CD8-positive, alpha-beta memory T cell (primary cell): ENCODE measurements around the gene KISS1. TPM values are rescaled to one million over a fixed set of nuclear protein-coding genes. Genes with fewer than 3 reads are reported as not detected.

Source experiments
- CTCF ChIA-PET: fragments of 350-600 bp; sonication (Branson Sonifier 250); formaldehyde crosslinking; loops from one replicate; lab custom pipeline; 2021; ENCODE audit warnings: antibody characterized with exemption; lab: Charles Lee
- POLR2A ChIA-PET: fragments of 350-600 bp; sonication (Branson Sonifier 250); formaldehyde crosslinking; loops from one replicate; lab custom pipeline; 2021; ENCODE audit warnings: antibody characterized with exemption; lab: Charles Lee
- DNase-seq, 5 donors: peaks; one replicate each; pipeline versions ENCODE4 v3.0.0 to v3.0.0-alpha.2; 2020 to 2022; ENCODE audit warnings: mixed read lengths in 1 of 5
- H3K27ac ChIP-seq: one replicate; pipeline ENCODE4 v1.7.0; 2013; ENCODE audit warnings: low read depth, mild to moderate bottlenecking, low read length, moderate library complexity
- H3K27me3 ChIP-seq: 2 replicates; pipeline ENCODE4 v1.7.0; 2013; ENCODE audit warnings: low read length, mild to moderate bottlenecking; ENCODE audit not compliant: insufficient read depth, poor library complexity, severe bottlenecking
- H3K36me3 ChIP-seq: 2 replicates; pipeline ENCODE4 v1.7.0; 2013; ENCODE audit warnings: mild to moderate bottlenecking, low read length, moderate library complexity; ENCODE audit not compliant: insufficient read depth
- H3K4me1 ChIP-seq: 2 replicates; pipeline ENCODE4 v1.7.0; 2013; ENCODE audit warnings: mild to moderate bottlenecking, low read length, moderate library complexity; ENCODE audit not compliant: insufficient read depth
- H3K4me3 ChIP-seq: 2 replicates; pipeline ENCODE4 v1.7.0; 2013; ENCODE audit warnings: mild to moderate bottlenecking, low read length
- H3K9me3 ChIP-seq: 2 replicates; pipeline ENCODE4 v1.7.0; 2013; ENCODE audit warnings: mild to moderate bottlenecking, low read length
- H3K27ac Mint-ChIP-seq, 8 donors: one replicate each; pipeline ENCODE4 v1.8.0; 2020 to 2021; ENCODE audit warnings: mixed read lengths in 8 of 8, mild to moderate bottlenecking in 6 of 8, inconsistent platforms in 3 of 8, moderate library complexity in 3 of 8
- H3K27me3 Mint-ChIP-seq, 2 donors: one replicate each; pipeline ENCODE4 v1.8.0; 2020 to 2021; ENCODE audit warnings: mixed read lengths in 2 of 2, mild to moderate bottlenecking in 1 of 2, moderate library complexity in 1 of 2
- H3K36me3 Mint-ChIP-seq, 3 donors: one replicate each; pipeline ENCODE4 v1.8.0; 2020 to 2021; ENCODE audit warnings: mixed read lengths in 3 of 3, inconsistent platforms in 1 of 3, mild to moderate bottlenecking in 1 of 3
- H3K4me1 Mint-ChIP-seq, 3 donors: one replicate each; pipeline ENCODE4 v1.8.0; 2020 to 2021; ENCODE audit warnings: mixed read lengths in 3 of 3, inconsistent platforms in 1 of 3, mild to moderate bottlenecking in 1 of 3
- H3K4me3 Mint-ChIP-seq, 7 donors: one replicate each; pipeline ENCODE4 v1.8.0; 2020 to 2021; ENCODE audit warnings: mixed read lengths in 7 of 7, mild to moderate bottlenecking in 6 of 7, moderate library complexity in 4 of 7, inconsistent platforms in 2 of 7
- H3K9me3 Mint-ChIP-seq, 5 donors: one replicate each; pipeline ENCODE4 v1.8.0; 2020 to 2022; ENCODE audit warnings: mixed read lengths in 5 of 5, mild to moderate bottlenecking in 3 of 5, moderate library complexity in 2 of 5, inconsistent platforms in 1 of 5
- polyA plus RNA-seq: library from polyadenylated mRNA; unstranded; fragments of 300-500 nt; fragmentation: Illumina TruSeq; gene quantifications from one replicate; pipeline ENCODE4 v1.2.3, GENCODE V29; 2021
- total RNA-seq, 2 experiments: library from RNA; stranded (reverse); gene quantifications; one replicate each; pipeline ENCODE4 v1.2.3, GENCODE V29; 2021

KISS1 gene
- total and polyA plus RNA-seq, 3 experiments from 2014 or later: not detected

GRCh38 chr1:204205486-204205885, 9.2 kb upstream of the KISS1 start:
- Histone ChIP-seq H3K27ac (no peak overlapping the region), H3K27me3 (peaks cover 3% of the 10 kb centered on the region), H3K4me1 (peaks cover 5% of the 10 kb centered on the region), H3K9me3 (no peaks in the 10 kb centered on the region), H3K4me3 (no peak overlapping the region), H3K36me3 (no peaks in the 10 kb centered on the region)
- H3K36me3 Mint-ChIP-seq: no peaks in the 10 kb centered on the region
- no peaks in the 10 kb centered on the region for H3K9me3 Mint-ChIP-seq
- peaks cover 32 to 80% of the 10 kb centered on the region in 2 donors for H3K27me3 Mint-ChIP-seq
- POLR2A ChIA-PET: no interaction called here
- no peak overlapping the region for H3K4me3 Mint-ChIP-seq
- CTCF ChIA-PET: interaction anchor here (1.0 to 2.8 kb wide), 4 partner anchors 8 to 157 kb away, joined by 3 to 15 read pairs (median 9); partner anchors contain the start of gene GOLT1A
- no peak overlapping the region for H3K27ac Mint-ChIP-seq
- H3K4me1 Mint-ChIP-seq: peaks cover 0 to 4% (median 0%) of the 10 kb centered on the region in 3 donors
- no peak for DNase-seq

- H3K27me3 ChIP-seq: peaks cover 3% of the 10 kb centered on the region
- CTCF ChIA-PET: interaction anchor here (1.0 to 2.8 kb wide), 3 partner anchors 9 to 43 kb away, joined by 3 to 15 read pairs (median 4); partner anchors contain the start of gene GOLT1A
- DNase-seq: peak in 1 of 5 donors; percentile 40
- H3K27ac Mint-ChIP-seq: peak overlapping the region in 1 of 8 donors; percentile 1
- H3K36me3 ChIP-seq: no peaks in the 10 kb centered on the region
- H3K4me1 ChIP-seq: peaks cover 5% of the 10 kb centered on the region
- no peak overlapping the region for H3K27ac ChIP-seq
- peaks cover 32 to 77% of the 10 kb centered on the region in 2 donors for H3K27me3 Mint-ChIP-seq
- H3K9me3 ChIP-seq: no peaks in the 10 kb centered on the region
- H3K9me3 Mint-ChIP-seq: no peaks in the 10 kb centered on the region
- no peak overlapping the region for H3K4me3 ChIP-seq
- POLR2A ChIA-PET: no interaction called here
- peaks cover 0 to 4% (median 0%) of the 10 kb centered on the region in 3 donors for H3K4me1 Mint-ChIP-seq
- H3K4me3 Mint-ChIP-seq: no peak overlapping the region
- no peaks in the 10 kb centered on the region for H3K36me3 Mint-ChIP-seq
Observed at GRCh38 chr1:204204944-204205343, 8.7 kb upstream of the KISS1 start.

- peaks cover 24 to 75% of the 10 kb centered on the region in 2 donors for H3K27me3 Mint-ChIP-seq
- no peaks in the 10 kb centered on the region for H3K9me3 Mint-ChIP-seq
- ChIA-PET CTCF (no interaction called here), POLR2A (no interaction called here)
- Histone ChIP-seq H3K27ac (no peak overlapping the region), H3K27me3 (peaks cover 3% of the 10 kb centered on the region), H3K4me1 (peaks cover 5% of the 10 kb centered on the region), H3K4me3 (no peak overlapping the region), H3K9me3 (no peaks in the 10 kb centered on the region), H3K36me3 (no peaks in the 10 kb centered on the region)
- peaks cover 0 to 4% (median 0%) of the 10 kb centered on the region in 3 donors for H3K4me1 Mint-ChIP-seq
- no peak overlapping the region for H3K4me3 Mint-ChIP-seq
- DNase-seq: no peak
- no peaks in the 10 kb centered on the region for H3K36me3 Mint-ChIP-seq
- no peak overlapping the region for H3K27ac Mint-ChIP-seq
Observed at GRCh38 chr1:204203206-204203767, 7.0 kb upstream of the KISS1 start.

GRCh38 chr1:204202481-204202880, 6.2 kb upstream of the KISS1 start:
- Histone ChIP-seq H3K36me3 (no peaks in the 10 kb centered on the region), H3K4me3 (no peak overlapping the region), H3K9me3 (no peaks in the 10 kb centered on the region), H3K27ac (no peak overlapping the region), H3K4me1 (peaks cover 5% of the 10 kb centered on the region), H3K27me3 (peaks cover 3% of the 10 kb centered on the region)
- Mint-ChIP-seq H3K4me1 (peaks cover 0 to 4% (median 0%) of the 10 kb centered on the region in 3 donors), H3K27ac (no peak overlapping the region), H3K4me3 (no peak overlapping the region), H3K36me3 (no peaks in the 10 kb centered on the region), H3K27me3 (peaks cover 27 to 72% of the 10 kb centered on the region in 2 donors), H3K9me3 (no peaks in the 10 kb centered on the region)
- POLR2A ChIA-PET: no interaction called here
- CTCF ChIA-PET: no interaction called here
- no peak for DNase-seq

GRCh38 chr1:204201348-204202040, 5.2 kb upstream of the KISS1 start:
- Mint-ChIP-seq H3K27me3 (peaks cover 23 to 69% of the 10 kb centered on the region in 2 donors), H3K36me3 (no peaks in the 10 kb centered on the region), H3K4me1 (peaks cover 0 to 1% (median 0%) of the 10 kb centered on the region in 3 donors), H3K27ac (no peak overlapping the region), H3K4me3 (no peak overlapping the region), H3K9me3 (no peaks in the 10 kb centered on the region)
- Histone ChIP-seq H3K4me1 (no peaks in the 10 kb centered on the region), H3K27me3 (no peaks in the 10 kb centered on the region), H3K4me3 (no peak overlapping the region), H3K9me3 (no peaks in the 10 kb centered on the region), H3K36me3 (no peaks in the 10 kb centered on the region), H3K27ac (no peak overlapping the region)
- CTCF ChIA-PET: no interaction called here
- POLR2A ChIA-PET: no interaction called here
- DNase-seq: no peak

- CTCF ChIA-PET: no interaction called here
- Mint-ChIP-seq H3K27ac (no peak overlapping the region), H3K27me3 (peaks cover 20 to 51% of the 10 kb centered on the region in 2 donors), H3K4me3 (no peak overlapping the region), H3K9me3 (no peaks in the 10 kb centered on the region), H3K36me3 (no peaks in the 10 kb centered on the region), H3K4me1 (peaks cover 2 to 7% (median 6%) of the 10 kb centered on the region in 3 donors)
- Histone ChIP-seq H3K4me3 (no peak overlapping the region), H3K27ac (no peak overlapping the region), H3K27me3 (no peaks in the 10 kb centered on the region), H3K9me3 (no peaks in the 10 kb centered on the region), H3K4me1 (no peaks in the 10 kb centered on the region), H3K36me3 (no peaks in the 10 kb centered on the region)
- no peak for DNase-seq
- POLR2A ChIA-PET: no interaction called here
Observed at GRCh38 chr1:204199579-204199978, 3.3 kb upstream of the KISS1 start.

GRCh38 chr1:204198348-204199340, 2.4 kb upstream of the KISS1 start:
- H3K9me3 Mint-ChIP-seq: no peaks in the 10 kb centered on the region
- H3K27ac ChIP-seq: no peak overlapping the region

More at GRCh38 chr1:204198348-204199340, 2.4 kb upstream of the KISS1 start:
- Histone ChIP-seq H3K27me3 (no peaks in the 10 kb centered on the region), H3K4me1 (no peaks in the 10 kb centered on the region), H3K4me3 (no peak overlapping the region), H3K36me3 (no peaks in the 10 kb centered on the region), H3K9me3 (no peaks in the 10 kb centered on the region)
- H3K36me3 Mint-ChIP-seq: no peaks in the 10 kb centered on the region
- no peak overlapping the region for H3K4me3 Mint-ChIP-seq
- peaks cover 17 to 47% of the 10 kb centered on the region in 2 donors for H3K27me3 Mint-ChIP-seq
- DNase-seq: no peak
- POLR2A ChIA-PET: no interaction called here
- CTCF ChIA-PET: interaction anchor here (1.0 to 1.2 kb wide), 3 partner anchors 8 to 36 kb away, joined by 3 to 6 read pairs (median 4); no protein-coding TSS in a partner anchor
- H3K27ac Mint-ChIP-seq: no peak overlapping the region
- H3K4me1 Mint-ChIP-seq: peaks cover 5 to 10% (median 8%) of the 10 kb centered on the region in 3 donors
